ENCODE measurements around the gene GLA.

The GLA gene

GRCh38 chrX:101395789-101396188 is 11.9 kb downstream of the GLA start:
- no peak for DNase-seq

- no peak for DNase-seq
Observed at GRCh38 chrX:101394372-101394771, 13.4 kb downstream of the GLA start.

GRCh38 chrX:101393530-101394305 is 14.0 kb downstream of the GLA start:
- DNase-seq = no peak

GRCh38 chrX:101391831-101392230 is 15.9 kb downstream of the GLA start:
- no peak for DNase-seq

- peak; percentile 90 for DNase-seq
Observed at GRCh38 chrX:101390664-101391525, 16.8 kb downstream of the GLA start, which contains the start of gene RPL36A. TSS of gene RPL36A (plus strand) at chrX:101391011. CDS start at chrX:101391044, 33 bp downstream.

GRCh38 chrX:101388604-101389003 is 19.1 kb downstream of the GLA start:
- no peak for DNase-seq

- no peak for DNase-seq
Observed at GRCh38 chrX:101386542-101386885, 21.2 kb downstream of the GLA start.

GRCh38 chrX:101385795-101386541 is 21.8 kb downstream of the GLA start, which contains the start of gene BTK:
TSS of gene BTK (minus strand) at chrX:101386191. CDS start at chrX:101375284, 10,907 bp downstream.
- no peak for DNase-seq

- DNase-seq = no peak
Observed at GRCh38 chrX:101385026-101385684, 22.6 kb downstream of the GLA start.

GRCh38 chrX:101383679-101384205 is 24.0 kb downstream of the GLA start:
- no peak for DNase-seq

GRCh38 chrX:101377547-101377946 is 30.2 kb downstream of the GLA start:
- no peak for DNase-seq

GRCh38 chrX:101370888-101371504 is 36.7 kb downstream of the GLA start:
- DNase-seq = no peak

GRCh38 chrX:101369687-101370086 is 38.0 kb downstream of the GLA start:
- no peak for DNase-seq

- no peak for DNase-seq
Observed at GRCh38 chrX:101368800-101369199, 38.9 kb downstream of the GLA start.

- no peak for DNase-seq
Observed at GRCh38 chrX:101365301-101365795, 42.4 kb downstream of the GLA start.

- DNase-seq = no peak
Observed at GRCh38 chrX:101362757-101363156, 45.0 kb downstream of the GLA start.

GRCh38 chrX:101362116-101362515 is 45.6 kb downstream of the GLA start:
- no peak for DNase-seq

GRCh38 chrX:101360390-101360789 is 47.3 kb downstream of the GLA start:
- DNase-seq = no peak

GRCh38 chrX:101359966-101360365 is 47.8 kb downstream of the GLA start:
- no peak for DNase-seq

GRCh38 chrX:101357166-101357795 is 50.4 kb downstream of the GLA start:
- DNase-seq = peak; percentile 3

- DNase-seq = no peak
Observed at GRCh38 chrX:101349193-101349562, 58.5 kb downstream of the GLA start.
